ENCODE results near the gene STX10. TPM values are rescaled to one million over a fixed set of nuclear protein-coding genes. Genes with fewer than 3 reads are reported as not detected.

STX10 gene
- total and polyA plus RNA-seq, 9 of the 15 experiments (the other 6 are each of a cell fraction or from before 2014, with no cell fraction given), result 0.51 to 66.3 (median 31.0) TPM

GRCh38 chr19:13151605-13152355 is 1.6 kb upstream of the STX10 start (continued):
- TF ChIP-seq EGR1 (conservative IDR thresholded peaks at IDR 0.05) (peak; percentile 86), ZBTB7A (IDR thresholded peaks at IDR 0.05; ENCODE audit: borderline replicate concordance, control insufficient read depth, low read depth, low read length) (peak; percentile 88), HMG20B (CRISPR knock-in tag; IDR thresholded peaks at IDR 0.05) (no peak), DLX4 (CRISPR knock-in tag; IDR thresholded peaks at IDR 0.05) (no peak), CBX3 (IDR thresholded peaks at IDR 0.05; ENCODE audit: borderline replicate concordance in 1 of 2, low read length in 2 of 2) (peak in 1 of 2 experiments; percentile 17; a peak in 1 of 3 replicates), NFIX (CRISPR knock-in tag; IDR thresholded peaks at IDR 0.05; ENCODE audit: low read depth) (no peak), ID3 (CRISPR knock-in tag; IDR thresholded peaks at IDR 0.05) (no peak), ID3 (tag; IDR thresholded peaks at IDR 0.05) (no peak; the same call in 1 of the 2 replicates), MCM7 (IDR thresholded peaks at IDR 0.05) (no peak), TAF7 (tag; IDR thresholded peaks at IDR 0.05) (no peak), BMI1 (IDR thresholded peaks at IDR 0.05; ENCODE audit: low read length) (no peak), RFX1 (IDR thresholded peaks at IDR 0.05) (no peak), BRCA1 (IDR thresholded peaks at IDR 0.05) (no peak), BRCA1 (CRISPR knock-in tag; IDR thresholded peaks at IDR 0.05) (no peak), SPI1 (IDR thresholded peaks at IDR 0.05; ENCODE audit: borderline replicate concordance, low read depth, low read length) (peak; percentile 82; the same call in 1 of the 2 replicates), NCOR1 (IDR thresholded peaks at IDR 0.05) (peak; percentile 63; the same call in 1 of the 2 replicates), JUND (IDR thresholded peaks at IDR 0.05; ENCODE audit: borderline replicate concordance, low read depth, low read length) (peak; percentile 5), JUND (tag; IDR thresholded peaks at IDR 0.05; ENCODE audit: borderline replicate concordance, low read depth, low read length) (peak; percentile 25; the same call in 1 of the 3 replicates), ZC3H8 (IDR thresholded peaks at IDR 0.05) (no peak), BCOR (IDR thresholded peaks at IDR 0.05) (0 out of 2 replicates have a peak, but pooled peaks have one; percentile 8), USF1 (CRISPR knock-in tag; IDR thresholded peaks at IDR 0.05) (peak; percentile 63), CC2D1A (IDR thresholded peaks at IDR 0.05) (no peak)
- TF ChIP-seq, protein P1, sequence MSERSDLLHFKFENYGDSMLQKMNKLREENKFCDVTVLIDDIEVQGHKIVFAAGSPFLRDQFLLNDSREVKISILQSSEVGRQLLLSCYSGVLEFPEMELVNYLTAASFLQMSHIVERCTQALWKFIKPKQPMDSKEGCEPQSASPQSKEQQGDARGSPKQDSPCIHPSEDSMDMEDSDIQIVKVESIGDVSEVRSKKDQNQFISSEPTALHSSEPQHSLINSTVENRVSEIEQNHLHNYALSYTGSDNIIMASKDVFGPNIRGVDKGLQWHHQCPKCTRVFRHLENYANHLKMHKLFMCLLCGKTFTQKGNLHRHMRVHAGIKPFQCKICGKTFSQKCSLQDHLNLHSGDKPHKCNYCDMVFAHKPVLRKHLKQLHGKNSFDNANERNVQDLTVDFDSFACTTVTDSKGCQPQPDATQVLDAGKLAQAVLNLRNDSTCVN (CRISPR knock-in tag; IDR thresholded peaks at IDR 0.05), result no peak; the same call in 1 of the 2 replicates
- TF ChIP-seq, protein P2, sequence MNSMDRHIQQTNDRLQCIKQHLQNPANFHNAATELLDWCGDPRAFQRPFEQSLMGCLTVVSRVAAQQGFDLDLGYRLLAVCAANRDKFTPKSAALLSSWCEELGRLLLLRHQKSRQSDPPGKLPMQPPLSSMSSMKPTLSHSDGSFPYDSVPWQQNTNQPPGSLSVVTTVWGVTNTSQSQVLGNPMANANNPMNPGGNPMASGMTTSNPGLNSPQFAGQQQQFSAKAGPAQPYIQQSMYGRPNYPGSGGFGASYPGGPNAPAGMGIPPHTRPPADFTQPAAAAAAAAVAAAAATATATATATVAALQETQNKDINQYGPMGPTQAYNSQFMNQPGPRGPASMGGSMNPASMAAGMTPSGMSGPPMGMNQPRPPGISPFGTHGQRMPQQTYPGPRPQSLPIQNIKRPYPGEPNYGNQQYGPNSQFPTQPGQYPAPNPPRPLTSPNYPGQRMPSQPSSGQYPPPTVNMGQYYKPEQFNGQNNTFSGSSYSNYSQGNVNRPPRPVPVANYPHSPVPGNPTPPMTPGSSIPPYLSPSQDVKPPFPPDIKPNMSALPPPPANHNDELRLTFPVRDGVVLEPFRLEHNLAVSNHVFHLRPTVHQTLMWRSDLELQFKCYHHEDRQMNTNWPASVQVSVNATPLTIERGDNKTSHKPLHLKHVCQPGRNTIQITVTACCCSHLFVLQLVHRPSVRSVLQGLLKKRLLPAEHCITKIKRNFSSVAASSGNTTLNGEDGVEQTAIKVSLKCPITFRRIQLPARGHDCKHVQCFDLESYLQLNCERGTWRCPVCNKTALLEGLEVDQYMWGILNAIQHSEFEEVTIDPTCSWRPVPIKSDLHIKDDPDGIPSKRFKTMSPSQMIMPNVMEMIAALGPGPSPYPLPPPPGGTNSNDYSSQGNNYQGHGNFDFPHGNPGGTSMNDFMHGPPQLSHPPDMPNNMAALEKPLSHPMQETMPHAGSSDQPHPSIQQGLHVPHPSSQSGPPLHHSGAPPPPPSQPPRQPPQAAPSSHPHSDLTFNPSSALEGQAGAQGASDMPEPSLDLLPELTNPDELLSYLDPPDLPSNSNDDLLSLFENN (IDR thresholded peaks at IDR 0.05; ENCODE audit: low read depth in 2 of 2, low read length in 2 of 2), result 0 out of 4 replicates have a peak, but pooled peaks of 1 of the 2 experiments have one; percentile 18

Measured in K562 (cell line).